ENCODE data around the gene ILK.

- TF ChIP-seq POLR2A (IDR thresholded peaks at IDR 0.05; ENCODE audit: low read depth) (no peak), CTCF (IDR thresholded peaks at IDR 0.05) (no peak), POLR2AphosphoS5 (IDR thresholded peaks at IDR 0.05) (no peak), EP300 (IDR thresholded peaks at IDR 0.05) (no peak)
These were observed 7.0 kb downstream of the ILK start for GRCh38 chr11:6610591-6610990.

All from esophagus muscularis mucosa (tissue), 4 donors.